OCI-LY1 (cell line): ENCODE measurements around the gene LRSAM1.

Source experiments
- CTCF ChIP-seq: fragments of 200-600 bp; sonication (generic), shearing (Covaris generic); IDR thresholded peaks from 2 replicates; pipeline ENCODE4 v1.5.1; 2017; ENCODE audit warnings: mild to moderate bottlenecking, antibody characterized with exemption, low read length, moderate library complexity, mixed read lengths
- EZH2 ChIP-seq: fragments of 200-600 bp; sonication (generic), shearing (Covaris generic); IDR thresholded peaks from 2 replicates; pipeline ENCODE4 v1.8.0; 2017; ENCODE audit warnings: borderline replicate concordance, mixed run types, mild to moderate bottlenecking, antibody characterized with exemption, low read length, moderate library complexity, mixed read lengths

GRCh38 chr9:127463911-127464310 lies 12.6 kb downstream of the LRSAM1 start:
- no peak for TF ChIP-seq CTCF
- TF ChIP-seq EZH2 = no peak
